HUES64 (cell line): ENCODE measurements around the gene KLHL28. TPM values are rescaled to one million over a fixed set of nuclear protein-coding genes. Genes with fewer than 3 reads are reported as not detected.
A peak's percentile ranks its signal among the peaks of the same experiment; 100 is the strongest.

Experiments used
- H3K27ac ChIP-seq: 2 replicates; pipeline ENCODE4 v1.7.0; 2013; ENCODE audit warnings: low read depth, low read length, inconsistent platforms
- H3K27me3 ChIP-seq: 2 replicates; pipeline ENCODE4 v1.6.1; 2013; ENCODE audit warnings: mild to moderate bottlenecking, low read length; ENCODE audit not compliant: insufficient read depth
- H3K36me3 ChIP-seq: 2 replicates; pipeline ENCODE4 v1.6.1; 2013; ENCODE audit warnings: mild to moderate bottlenecking, low read length; ENCODE audit not compliant: insufficient read depth
- H3K4me1 ChIP-seq: 2 replicates; pipeline ENCODE4 v1.6.1; 2013; ENCODE audit warnings: mild to moderate bottlenecking, low read length, moderate library complexity; ENCODE audit not compliant: insufficient read depth
- H3K4me3 ChIP-seq: 2 replicates; pipeline ENCODE4 v1.5.1; 2013; ENCODE audit warnings: mild to moderate bottlenecking, low read length, moderate library complexity
- H3K9ac ChIP-seq: 2 replicates; pipeline ENCODE4 v1.6.1; 2013; ENCODE audit warnings: mild to moderate bottlenecking, low read depth, low read length
- H3K9me3 ChIP-seq: 2 replicates; pipeline ENCODE4 v1.6.1; 2013; ENCODE audit warnings: low read depth, low read length; ENCODE audit not compliant: insufficient read depth
- WGBS: fragments of 150-250, 120-280 bp; methylation state at CpG from one replicate; pipeline ENCODE4 v1.1.7; 2013; ENCODE audit warnings: missing lambda C conversion rate; 5-methylcytosine and 5-hydroxymethylcytosine counted together
- polyA plus RNA-seq, 2 experiments: library from polyadenylated mRNA; stranded (reverse); fragments of 50-300 nt; gene quantifications; one replicate each; pipeline ENCODE4 v1.2.3, GENCODE V29; 2013

Gene KLHL28, protein sequence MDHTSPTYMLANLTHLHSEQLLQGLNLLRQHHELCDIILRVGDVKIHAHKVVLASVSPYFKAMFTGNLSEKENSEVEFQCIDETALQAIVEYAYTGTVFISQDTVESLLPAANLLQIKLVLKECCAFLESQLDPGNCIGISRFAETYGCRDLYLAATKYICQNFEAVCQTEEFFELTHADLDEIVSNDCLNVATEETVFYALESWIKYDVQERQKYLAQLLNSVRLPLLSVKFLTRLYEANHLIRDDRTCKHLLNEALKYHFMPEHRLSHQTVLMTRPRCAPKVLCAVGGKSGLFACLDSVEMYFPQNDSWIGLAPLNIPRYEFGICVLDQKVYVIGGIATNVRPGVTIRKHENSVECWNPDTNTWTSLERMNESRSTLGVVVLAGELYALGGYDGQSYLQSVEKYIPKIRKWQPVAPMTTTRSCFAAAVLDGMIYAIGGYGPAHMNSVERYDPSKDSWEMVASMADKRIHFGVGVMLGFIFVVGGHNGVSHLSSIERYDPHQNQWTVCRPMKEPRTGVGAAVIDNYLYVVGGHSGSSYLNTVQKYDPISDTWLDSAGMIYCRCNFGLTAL
- polyA plus RNA-seq (2013, experiment 1 of 2), result 5.2 TPM
- polyA plus RNA-seq (2013, experiment 2 of 2), result 5.5 TPM

DNA sequence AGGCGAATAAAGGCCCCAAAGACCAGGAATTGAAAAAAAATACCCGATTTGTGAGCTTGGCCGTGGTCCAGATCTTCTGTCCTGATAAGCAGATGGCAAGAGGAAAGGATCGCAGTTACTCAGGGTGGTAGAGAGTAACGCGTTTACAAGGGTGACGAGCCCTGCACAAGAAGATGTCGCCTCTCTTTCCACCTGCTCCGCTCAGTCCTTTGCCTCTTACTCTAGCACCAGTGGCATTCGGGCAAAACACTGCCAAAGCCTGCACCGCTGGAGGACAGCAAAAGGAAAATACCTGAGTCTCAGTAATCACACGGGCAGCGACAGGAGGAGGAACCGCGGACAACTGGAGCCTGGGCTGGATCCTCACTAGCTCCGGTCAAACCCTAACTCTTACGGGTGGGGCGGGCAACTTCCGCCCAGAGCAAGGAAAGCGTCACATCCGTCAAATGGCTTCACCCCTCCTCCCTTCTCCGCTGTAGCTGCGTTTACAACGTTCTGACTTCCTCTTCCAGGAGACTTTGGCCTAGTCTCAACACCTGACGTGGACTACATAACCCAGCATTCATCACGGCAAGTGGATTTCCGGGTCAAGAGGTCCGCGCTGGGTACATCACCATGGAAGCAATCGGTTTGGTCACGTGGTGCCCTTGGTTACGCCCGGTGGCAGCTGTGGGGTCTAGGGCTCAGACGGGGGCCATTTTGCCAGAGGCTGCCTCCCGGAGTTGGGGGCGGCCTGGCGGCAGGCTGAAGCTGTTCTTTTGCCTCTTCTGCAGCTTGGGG is at the start of gene KLHL28, which contains the start of gene TOGARAM1:
Gene KLHL28 (minus strand): TSS at position 394 of the 780 bp plus-strand sequence. CDS start 16,019 bp downstream, outside the sequence.
Gene TOGARAM1 (plus strand): TSS at position 637 of the 780 bp plus-strand sequence. CDS start 232 bp downstream, outside the sequence.
- Histone ChIP-seq H3K27me3 (no peaks in the 10 kb centered on the region), H3K27ac (peak within 1 kb of the TSS; percentile 78), H3K36me3 (no peaks in the 10 kb centered on the region), H3K9me3 (no peaks in the 10 kb centered on the region), H3K9ac (peak within 1 kb of the TSS; percentile 64), H3K4me1 (peaks cover 25% of the 10 kb centered on the region), H3K4me3 (peak within 1 kb of the TSS; percentile 82)
- under 1% methylated on average over 37 of the region's 37 CpGs for WGBS

DNA sequence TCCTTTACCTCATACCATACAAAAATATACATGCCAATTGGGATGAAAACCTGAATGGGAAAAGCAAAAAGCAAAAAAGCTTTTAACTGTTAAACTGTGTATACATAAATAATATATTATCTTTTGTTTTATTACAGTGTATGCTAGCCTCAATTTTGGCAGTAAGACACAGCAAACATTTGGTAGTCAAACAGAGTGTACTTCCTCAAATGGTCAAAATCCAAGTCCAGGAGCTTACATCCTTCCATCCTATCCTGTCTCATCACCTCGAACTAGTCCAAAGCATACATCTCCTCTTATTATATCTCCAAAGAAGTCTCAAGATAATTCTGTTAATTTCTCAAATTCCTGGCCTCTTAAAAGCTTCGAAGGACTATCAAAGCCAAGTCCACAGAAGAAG is 42.2 kb upstream of the KLHL28 start:
- H3K9ac ChIP-seq, result no peak overlapping the region
- H3K27me3 ChIP-seq, result no peaks in the 10 kb centered on the region
- no peaks in the 10 kb centered on the region for H3K4me1 ChIP-seq
- H3K4me3 ChIP-seq, result no peak overlapping the region
- H3K36me3 ChIP-seq, result peaks cover 40% of the 10 kb centered on the region
- WGBS, result 93% methylated on average over 2 of the region's 2 CpGs
- H3K27ac ChIP-seq, result no peak overlapping the region
- no peaks in the 10 kb centered on the region for H3K9me3 ChIP-seq

DNA sequence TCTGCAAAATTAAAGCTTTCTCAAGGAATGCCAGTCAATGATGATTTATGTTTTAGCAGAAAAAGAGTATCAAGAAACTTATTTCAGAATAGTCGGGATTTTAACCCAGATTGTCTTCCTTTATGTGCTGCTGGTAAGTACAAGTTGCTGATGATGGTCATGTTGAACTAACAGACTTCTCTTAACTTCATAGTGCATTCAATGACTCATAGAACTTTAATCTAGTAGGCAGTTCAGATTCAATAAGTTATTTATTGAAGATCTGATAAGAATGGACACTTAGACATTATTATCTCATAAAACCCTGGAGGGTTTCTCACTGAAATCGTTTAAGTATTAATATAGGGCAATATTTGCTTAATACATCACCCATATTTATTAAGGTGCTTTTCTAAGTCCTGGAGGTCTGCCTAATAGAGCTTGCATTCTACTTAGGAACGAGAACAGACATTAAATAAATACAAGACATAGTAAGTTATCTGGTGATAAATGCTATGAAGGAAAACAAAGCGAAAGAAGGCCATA is 34.1 kb upstream of the KLHL28 start:
- Histone ChIP-seq H3K9ac (no peak overlapping the region), H3K27ac (no peak overlapping the region), H3K4me1 (no peaks in the 10 kb centered on the region), H3K27me3 (no peaks in the 10 kb centered on the region), H3K36me3 (peaks cover 14% of the 10 kb centered on the region; the same call in 1 of the 2 replicates), H3K9me3 (no peaks in the 10 kb centered on the region), H3K4me3 (no peak overlapping the region)
- 97% methylated on average over 3 of the region's 4 CpGs for WGBS

DNA sequence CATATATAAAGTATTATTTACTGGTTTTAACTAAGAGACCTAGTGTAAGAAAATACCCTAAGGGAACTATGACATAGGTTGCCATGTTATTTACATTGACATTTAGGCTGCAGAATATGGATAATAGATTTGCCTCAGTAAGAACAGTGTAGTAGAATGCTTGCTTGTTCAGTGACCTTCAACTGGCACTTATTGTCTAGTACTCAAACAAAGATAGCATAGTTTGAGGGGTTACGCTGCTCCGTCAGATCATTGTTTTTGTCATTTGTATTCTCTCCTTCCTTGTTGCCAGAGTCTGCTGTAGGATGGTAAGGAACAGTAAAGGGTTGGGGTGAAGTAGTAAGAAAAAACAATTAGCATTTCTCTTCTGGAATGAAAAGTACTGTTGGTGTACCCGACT is 33.4 kb upstream of the KLHL28 start:
- Histone ChIP-seq H3K4me3 (no peak overlapping the region), H3K9me3 (no peaks in the 10 kb centered on the region), H3K27me3 (no peaks in the 10 kb centered on the region), H3K9ac (no peak overlapping the region), H3K4me1 (no peaks in the 10 kb centered on the region), H3K27ac (no peak overlapping the region), H3K36me3 (peaks cover 10% of the 10 kb centered on the region; the same call in 1 of the 2 replicates)
- WGBS, result 98% methylated on average over 2 of the region's 3 CpGs

DNA sequence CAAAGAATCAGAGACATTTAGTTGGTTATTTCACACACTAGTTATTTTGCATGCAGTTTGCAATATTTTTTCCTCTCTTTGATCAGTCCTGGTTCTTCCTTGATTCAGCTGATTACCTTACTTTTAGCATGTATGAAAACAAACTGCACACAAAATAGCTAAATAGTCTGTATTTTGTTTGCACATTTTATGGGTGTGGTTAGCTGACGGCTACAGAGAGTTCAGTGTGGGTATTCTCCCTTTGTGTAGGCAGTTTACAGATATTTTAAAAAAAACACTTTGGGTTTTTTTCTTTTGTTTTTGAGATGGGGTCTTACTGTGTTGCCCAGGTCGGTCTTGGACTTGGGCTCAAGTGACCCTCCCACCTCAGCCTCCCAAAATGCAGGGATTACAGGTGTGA is 28.8 kb upstream of the KLHL28 start:
- Histone ChIP-seq H3K4me3 (no peak overlapping the region), H3K36me3 (no peaks in the 10 kb centered on the region), H3K9ac (no peak overlapping the region), H3K27me3 (no peaks in the 10 kb centered on the region), H3K27ac (no peak overlapping the region), H3K9me3 (no peaks in the 10 kb centered on the region), H3K4me1 (no peaks in the 10 kb centered on the region)
- 100% methylated on average over 1 of the region's 2 CpGs for WGBS

DNA sequence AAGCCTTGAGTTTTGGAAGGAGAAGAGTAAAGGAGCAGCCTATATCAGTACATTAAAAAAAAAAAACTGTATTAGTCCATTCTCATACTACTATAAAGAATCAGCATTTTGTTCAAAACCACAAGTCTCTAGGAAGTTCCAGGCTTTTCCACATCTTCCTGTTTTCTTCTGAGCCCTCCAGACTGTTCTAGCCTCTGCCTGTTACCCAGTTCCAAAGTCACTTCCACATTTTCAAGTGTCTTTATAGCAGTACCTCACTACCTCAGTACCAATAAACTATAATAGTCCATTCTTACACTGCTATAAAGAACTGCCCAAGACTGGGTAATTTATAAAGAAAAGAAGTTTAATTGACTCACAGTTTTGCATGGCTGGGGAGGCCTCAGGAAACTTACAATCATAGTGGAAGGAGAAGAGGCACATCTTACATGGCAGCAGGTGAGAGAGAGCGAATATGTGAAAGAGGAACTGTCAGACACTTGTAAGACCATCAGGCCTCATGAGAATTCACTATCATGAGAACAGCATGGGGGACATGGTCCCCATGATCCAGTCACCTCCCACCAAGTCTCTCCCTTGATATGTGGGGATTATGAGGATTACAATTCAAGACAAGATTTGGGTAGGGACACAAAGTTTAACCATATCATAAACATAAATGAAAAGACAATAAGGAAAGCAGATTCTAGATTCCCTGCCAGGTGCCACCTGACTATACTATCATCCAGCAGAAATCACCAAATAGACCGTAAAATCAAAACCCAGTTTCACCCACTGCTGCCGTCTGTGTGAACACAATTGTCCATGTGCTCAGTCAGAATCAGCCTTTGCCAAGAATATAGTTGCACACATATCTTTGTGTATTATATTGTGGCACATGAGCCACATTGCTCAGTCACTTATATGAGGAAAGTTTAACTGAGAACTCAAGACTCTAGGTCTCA is 28.0 kb upstream of the KLHL28 start:
- WGBS, result 91% methylated on average over 3 of the region's 3 CpGs
- Histone ChIP-seq H3K27me3 (no peaks in the 10 kb centered on the region), H3K4me1 (no peaks in the 10 kb centered on the region), H3K9me3 (no peaks in the 10 kb centered on the region), H3K27ac (no peak overlapping the region), H3K36me3 (no peaks in the 10 kb centered on the region), H3K4me3 (no peak overlapping the region), H3K9ac (no peak overlapping the region)

DNA sequence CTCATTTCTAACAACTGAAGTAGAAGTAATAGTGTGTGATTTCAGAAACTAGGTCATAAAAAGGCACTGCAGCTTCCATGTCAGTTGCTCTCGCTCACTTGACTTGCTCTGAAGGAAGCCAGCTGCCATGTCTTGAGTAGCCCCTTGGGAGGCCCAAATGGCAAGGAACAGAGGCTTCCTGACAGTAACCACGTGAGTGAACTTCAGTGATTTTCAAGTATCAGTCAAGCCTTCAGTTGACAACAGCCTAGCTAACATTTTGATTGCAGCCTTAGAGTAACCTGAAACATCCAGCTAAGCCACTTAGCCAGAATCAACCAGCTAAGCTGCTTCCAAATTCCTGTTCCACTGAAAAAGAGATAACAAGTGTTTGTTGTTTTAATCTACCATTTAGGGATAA is 26.9 kb upstream of the KLHL28 start:
- 74% methylated on average over 2 of the region's 2 CpGs for WGBS
- Histone ChIP-seq H3K36me3 (no peaks in the 10 kb centered on the region), H3K4me1 (no peaks in the 10 kb centered on the region), H3K27me3 (no peaks in the 10 kb centered on the region), H3K27ac (no peak overlapping the region), H3K9ac (no peak overlapping the region), H3K9me3 (no peaks in the 10 kb centered on the region), H3K4me3 (no peak overlapping the region)

DNA sequence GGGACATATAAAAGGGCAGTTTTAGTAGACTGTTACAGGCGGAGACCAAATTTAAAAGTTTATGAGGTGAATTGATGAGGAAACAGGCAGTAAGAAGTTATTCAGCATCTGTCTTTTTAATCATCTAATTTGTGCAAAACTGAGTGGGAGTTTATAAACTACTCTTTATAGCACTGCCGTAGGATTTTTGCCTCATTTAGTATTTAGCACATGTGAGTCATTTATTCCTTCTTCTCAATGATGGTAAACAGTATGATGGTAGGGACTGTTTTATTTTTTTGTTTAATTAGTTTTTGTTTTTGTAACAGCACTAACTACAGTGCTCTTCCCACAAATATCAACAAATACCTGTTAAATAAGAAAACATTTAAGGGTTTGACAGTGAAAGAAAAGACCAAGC is 20.8 kb upstream of the KLHL28 start:
- H3K27ac ChIP-seq, result no peak overlapping the region
- H3K27me3 ChIP-seq, result no peaks in the 10 kb centered on the region
- 94% methylated on average over 2 of the region's 2 CpGs for WGBS
- H3K9ac ChIP-seq, result no peak overlapping the region
- no peaks in the 10 kb centered on the region for H3K9me3 ChIP-seq
- H3K4me3 ChIP-seq, result no peak overlapping the region
- no peaks in the 10 kb centered on the region for H3K4me1 ChIP-seq
- H3K36me3 ChIP-seq, result no peaks in the 10 kb centered on the region

DNA sequence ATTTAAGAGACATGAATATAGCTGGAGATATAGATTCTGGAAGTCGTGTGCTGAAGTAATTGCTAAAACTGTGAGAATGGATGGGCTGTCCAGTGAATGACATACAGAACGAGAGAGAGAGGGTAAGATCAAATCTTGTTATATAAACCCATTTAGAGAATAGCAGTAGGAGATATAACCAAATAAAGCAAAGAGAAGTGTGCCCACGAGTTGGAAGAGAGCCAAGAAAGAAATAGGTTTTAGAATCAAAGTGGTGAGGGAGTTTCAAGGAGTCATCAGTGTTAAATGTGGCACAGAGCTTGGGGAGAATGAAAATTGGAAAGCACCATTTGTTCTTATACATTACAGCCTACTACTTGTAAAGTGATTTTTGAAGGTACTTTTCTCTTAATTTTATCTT is 19.5 kb upstream of the KLHL28 start:
- no peak overlapping the region for H3K4me3 ChIP-seq
- no peaks in the 10 kb centered on the region for H3K36me3 ChIP-seq
- no peaks in the 10 kb centered on the region for H3K9me3 ChIP-seq
- H3K4me1 ChIP-seq, result no peaks in the 10 kb centered on the region
- WGBS, result 88% methylated on average over 3 of the region's 3 CpGs
- H3K27me3 ChIP-seq, result no peaks in the 10 kb centered on the region
- H3K27ac ChIP-seq, result no peak overlapping the region
- H3K9ac ChIP-seq, result no peak overlapping the region

DNA sequence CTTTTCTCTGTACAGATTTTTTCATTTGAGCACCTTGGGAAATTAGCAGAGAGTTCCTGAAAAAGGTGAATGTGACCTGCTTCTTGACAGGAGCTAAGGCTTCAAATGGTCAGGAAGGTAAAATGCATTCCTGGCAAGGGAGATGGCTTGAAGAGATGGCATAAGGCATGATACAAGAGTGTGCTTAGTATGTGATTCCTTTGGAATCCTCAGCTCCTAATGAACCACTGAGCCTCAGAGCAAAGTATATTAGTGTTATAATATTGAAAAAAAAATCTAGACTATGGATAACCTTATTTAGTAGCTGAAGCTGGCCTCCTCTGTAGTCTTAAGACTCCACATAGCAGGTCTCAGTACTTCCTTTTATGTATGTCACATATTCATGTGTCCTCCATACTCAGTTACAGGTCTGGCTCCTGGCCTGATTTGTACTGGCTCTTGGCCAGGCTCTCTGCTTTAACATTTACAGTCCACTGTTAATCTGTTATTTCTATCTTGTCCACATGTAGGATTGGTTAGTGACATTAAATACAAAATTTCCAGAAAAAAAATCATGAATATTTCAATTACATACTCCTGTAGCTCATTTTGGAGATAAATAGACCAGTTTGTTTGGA is 18.1 kb upstream of the KLHL28 start:
- H3K4me1 ChIP-seq, result no peaks in the 10 kb centered on the region
- no peaks in the 10 kb centered on the region for H3K9me3 ChIP-seq
- no peaks in the 10 kb centered on the region for H3K36me3 ChIP-seq
- no peaks in the 10 kb centered on the region for H3K27me3 ChIP-seq
- no peak overlapping the region for H3K27ac ChIP-seq
- no peak overlapping the region for H3K9ac ChIP-seq
- H3K4me3 ChIP-seq, result no peak overlapping the region
